ENCODE measurements around the gene DAZAP1. TPM values are rescaled to one million over a fixed set of nuclear protein-coding genes. Genes with fewer than 3 reads are reported as not detected.

Gene DAZAP1
- total RNA-seq, 1 experiment from 2014 or later: 246 TPM

- no peak for TF ChIP-seq CTCF (IDR thresholded peaks at IDR 0.05; ENCODE audit: unreplicated experiment)
- Mint-ChIP-seq H3K9me3 (ENCODE audit: unreplicated experiment) (no peaks in the 10 kb centered on the region), H3K27me3 (ENCODE audit: insufficient read depth, unreplicated experiment) (no peaks in the 10 kb centered on the region), H3K27ac (ENCODE audit: low read depth, unreplicated experiment) (no peak overlapping the region), H3K4me1 (ENCODE audit: insufficient read depth, unreplicated experiment) (peaks cover 6% of the 10 kb centered on the region), H3K36me3 (ENCODE audit: insufficient read depth, unreplicated experiment) (peaks cover 57% of the 10 kb centered on the region), H3K4me3 (ENCODE audit: unreplicated experiment) (no peak overlapping the region)
- no peak for DNase-seq (ENCODE audit: unreplicated experiment)
- CTCF ChIA-PET: interaction anchor here (0.5 to 1.5 kb wide), 3 partner anchors 15 to 108 kb away, joined by 3 to 5 read pairs (median 3); no protein-coding TSS in a partner anchor
- intact Hi-C loops (cut with micrococcal nuclease): loop anchor here (10.0 kb wide), 2 partner anchors 73 to 113 kb away; partner anchors contain the start of gene FAM174C
- no TSS peak for BruUV-seq (replicated peaks)
- POLR2A ChIA-PET: no interaction called here
These were observed 19.4 kb upstream of the DAZAP1 start for GRCh38 chr19:1387684-1388636.

- Mint-ChIP-seq H3K36me3 (ENCODE audit: insufficient read depth, unreplicated experiment) (peaks cover 55% of the 10 kb centered on the region), H3K27me3 (ENCODE audit: insufficient read depth, unreplicated experiment) (no peaks in the 10 kb centered on the region), H3K9me3 (ENCODE audit: unreplicated experiment) (no peaks in the 10 kb centered on the region), H3K4me3 (ENCODE audit: unreplicated experiment) (no peak overlapping the region), H3K4me1 (ENCODE audit: insufficient read depth, unreplicated experiment) (peaks cover 6% of the 10 kb centered on the region), H3K27ac (ENCODE audit: low read depth, unreplicated experiment) (no peak overlapping the region)
- TF ChIP-seq CTCF (IDR thresholded peaks at IDR 0.05; ENCODE audit: unreplicated experiment): no peak
- no TSS peak for BruUV-seq (replicated peaks)
- CTCF ChIA-PET: interaction anchor here (1.4 to 1.5 kb wide), 2 partner anchors 14 to 109 kb away, joined by 3 to 5 read pairs; no protein-coding TSS in a partner anchor
- no peak for DNase-seq (ENCODE audit: unreplicated experiment)
- intact Hi-C loops (cut with micrococcal nuclease): loop anchor here (10.0 kb wide), 2 partner anchors 74 to 114 kb away; partner anchors contain the start of gene FAM174C
- POLR2A ChIA-PET: no interaction called here
These were observed 18.8 kb upstream of the DAZAP1 start for GRCh38 chr19:1388637-1389026.

DNA sequence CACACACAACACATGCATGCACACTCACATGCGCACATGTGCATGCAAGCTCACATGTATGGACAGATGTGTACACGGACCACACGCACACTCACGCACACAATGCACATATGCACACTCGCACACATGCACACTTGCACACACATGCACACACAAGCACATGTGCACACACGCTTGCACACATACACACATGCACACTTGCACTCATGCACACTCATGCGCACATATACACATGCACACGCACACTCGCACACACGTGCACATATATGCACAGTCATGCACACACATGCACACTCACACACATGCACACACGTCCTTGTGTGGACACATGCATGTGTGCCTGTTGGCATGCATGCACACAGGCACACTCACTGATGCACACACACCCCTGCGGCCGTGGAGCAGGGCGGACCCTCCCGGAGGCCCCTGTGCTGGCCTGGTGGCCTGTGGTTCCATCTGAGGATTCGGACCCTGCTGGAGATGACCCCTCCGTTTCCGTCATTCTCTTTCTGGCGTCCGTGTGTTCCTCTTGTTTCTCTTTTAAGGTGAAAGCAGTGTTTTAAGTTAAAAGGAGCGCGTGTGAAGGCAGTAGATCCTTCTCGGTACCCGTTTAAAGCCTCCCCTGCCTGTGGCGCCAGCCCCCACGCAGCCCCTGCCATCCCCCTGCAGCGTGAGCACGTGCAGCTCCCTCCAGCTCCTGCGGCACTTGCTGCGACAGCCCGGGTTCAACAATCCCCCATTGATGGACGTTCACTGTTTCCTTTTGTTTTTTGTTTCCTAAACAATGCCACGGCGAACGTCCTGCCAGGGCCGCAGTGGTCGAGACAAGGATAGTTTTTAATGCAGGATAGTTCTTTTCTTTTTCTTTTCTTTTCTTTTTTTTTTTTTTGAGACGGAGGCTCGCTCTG, 18.1 kb upstream of the DAZAP1 start:
- no peak overlapping the region for H3K4me3 Mint-ChIP-seq (ENCODE audit: unreplicated experiment)
- ChIA-PET CTCF (interaction anchor here (0.8 to 1.5 kb wide), 3 partner anchors 14 to 110 kb away, joined by 3 to 5 read pairs (median 3); no protein-coding TSS in a partner anchor), POLR2A (no interaction called here)
- peaks cover 4% of the 10 kb centered on the region for H3K4me1 Mint-ChIP-seq (ENCODE audit: insufficient read depth, unreplicated experiment)
- no TSS peak for BruUV-seq (replicated peaks)
- intact Hi-C loops (cut with micrococcal nuclease): loop anchor here (10.0 kb wide), 2 partner anchors 74 to 114 kb away; partner anchors contain the start of gene FAM174C
- H3K9me3 Mint-ChIP-seq (ENCODE audit: unreplicated experiment): no peaks in the 10 kb centered on the region
- TF ChIP-seq CTCF (IDR thresholded peaks at IDR 0.05; ENCODE audit: unreplicated experiment): no peak
- DNase-seq (ENCODE audit: unreplicated experiment): no peak
- H3K27me3 Mint-ChIP-seq (ENCODE audit: insufficient read depth, unreplicated experiment): no peaks in the 10 kb centered on the region
- H3K27ac Mint-ChIP-seq (ENCODE audit: low read depth, unreplicated experiment): no peak overlapping the region
- H3K36me3 Mint-ChIP-seq (ENCODE audit: insufficient read depth, unreplicated experiment): peaks cover 51% of the 10 kb centered on the region
